CD4-positive, alpha-beta T cell treated with Interleukin-15 for 1 hour (primary cell): ENCODE data around the gene PLEKHA5.
"Not testable (repeated sequence)": the region's sequence is repeated elsewhere in the genome, so short reads cannot be mapped to it uniquely, and the experiment has no call there.

Experiments
- DNase-seq: peaks from one replicate; pipeline ENCODE4 v3.0.0-alpha.2; 2020

PLEKHA5 gene

GRCh38 chr12:19203539-19204506, 74.3 kb downstream of the PLEKHA5 start:
- no peak for DNase-seq

- no peak for DNase-seq
These were observed 75.6 kb downstream of the PLEKHA5 start for GRCh38 chr12:19205120-19205519.

- no peak for DNase-seq
These were observed 77.1 kb downstream of the PLEKHA5 start for GRCh38 chr12:19206493-19207077.

- no peak for DNase-seq
These were observed 78.9 kb downstream of the PLEKHA5 start for GRCh38 chr12:19208456-19208855.

- no peak for DNase-seq
These were observed 80.1 kb downstream of the PLEKHA5 start for GRCh38 chr12:19209661-19210060.

- no peak for DNase-seq
These were observed 82.3 kb downstream of the PLEKHA5 start for GRCh38 chr12:19211802-19212201.

- DNase-seq: no peak
These were observed 82.7 kb downstream of the PLEKHA5 start for GRCh38 chr12:19212245-19212644.

- no peak for DNase-seq
These were observed 84.5 kb downstream of the PLEKHA5 start for GRCh38 chr12:19214020-19214419.

GRCh38 chr12:19215115-19215514, 85.6 kb downstream of the PLEKHA5 start:
- no peak for DNase-seq

- DNase-seq: no peak
These were observed 87.9 kb downstream of the PLEKHA5 start for GRCh38 chr12:19217446-19217845.

GRCh38 chr12:19220205-19220604, 90.7 kb downstream of the PLEKHA5 start:
- DNase-seq: no peak

- DNase-seq: no peak
These were observed 91.4 kb downstream of the PLEKHA5 start for GRCh38 chr12:19220852-19221466.

- DNase-seq: no peak
These were observed 93.0 kb downstream of the PLEKHA5 start for GRCh38 chr12:19222558-19222957.

- no peak for DNase-seq
These were observed 93.5 kb downstream of the PLEKHA5 start for GRCh38 chr12:19223018-19223417.

- no peak for DNase-seq
These were observed 94.2 kb downstream of the PLEKHA5 start for GRCh38 chr12:19223695-19224094.

- no peak for DNase-seq
These were observed 95.2 kb downstream of the PLEKHA5 start for GRCh38 chr12:19224746-19225145.

GRCh38 chr12:19227190-19227879, 97.8 kb downstream of the PLEKHA5 start:
- DNase-seq: no peak

- DNase-seq: no peak
These were observed 98.3 kb downstream of the PLEKHA5 start for GRCh38 chr12:19227880-19228210.

- DNase-seq: not testable (repeated sequence)
These were observed 99.5 kb downstream of the PLEKHA5 start for GRCh38 chr12:19229021-19229420.

- no peak for DNase-seq
These were observed 100.8 kb downstream of the PLEKHA5 start for GRCh38 chr12:19230299-19230866.

GRCh38 chr12:19230896-19231295, 101.4 kb downstream of the PLEKHA5 start:
- DNase-seq: no peak

GRCh38 chr12:19234171-19234704, 104.7 kb downstream of the PLEKHA5 start:
- DNase-seq: no peak
